HL-60 (cell line): Measurements from ENCODE around the gene DAP.

Experiments used
- GABPA ChIP-seq: IDR thresholded peaks from 2 replicates; pipeline ENCODE4 v1.6.1; 2012; ENCODE audit warnings: low read depth
- POLR2AphosphoS5 ChIP-seq: IDR thresholded peaks from 2 replicates; pipeline ENCODE4 v1.6.1; 2012; ENCODE audit warnings: low read depth
- SPI1 ChIP-seq: IDR thresholded peaks from 2 replicates; pipeline ENCODE4 v1.6.1; 2012; ENCODE audit warnings: low read depth, mild to moderate bottlenecking, borderline replicate concordance
- TF ChIP-seq, protein P1 (sequence below): IDR thresholded peaks from one replicate; pipeline ENCODE4 v1.5.1; 2011; ENCODE audit warnings: low read length, control low read depth, inconsistent platforms; ENCODE audit not compliant: insufficient read depth
- TF ChIP-seq, protein P2 (sequence below): IDR thresholded peaks from 2 replicates; pipeline ENCODE4 v1.6.1; 2012; ENCODE audit warnings: low read depth; ENCODE audit not compliant: insufficient replicate concordance

DNA sequence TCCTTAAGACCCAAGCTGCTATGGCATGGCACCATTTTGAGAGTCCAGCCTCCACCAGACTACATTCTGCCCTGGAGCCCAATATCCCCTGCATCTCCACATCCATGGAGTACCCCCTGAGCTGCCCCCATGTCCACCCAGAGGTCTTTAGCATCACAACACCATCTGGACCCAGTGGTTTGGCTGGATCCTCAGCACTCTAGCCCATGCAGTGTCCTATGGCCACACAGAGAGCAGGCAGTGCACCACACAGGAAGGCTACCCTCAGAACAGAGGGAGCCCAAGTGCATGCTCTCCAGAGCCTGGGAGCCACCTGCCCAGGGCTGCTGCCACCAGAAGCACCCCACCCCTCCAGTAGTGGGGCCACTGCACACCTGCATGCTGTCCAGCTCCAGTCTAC, 18.6 kb upstream of the DAP start:
- TF ChIP-seq, protein P1, sequence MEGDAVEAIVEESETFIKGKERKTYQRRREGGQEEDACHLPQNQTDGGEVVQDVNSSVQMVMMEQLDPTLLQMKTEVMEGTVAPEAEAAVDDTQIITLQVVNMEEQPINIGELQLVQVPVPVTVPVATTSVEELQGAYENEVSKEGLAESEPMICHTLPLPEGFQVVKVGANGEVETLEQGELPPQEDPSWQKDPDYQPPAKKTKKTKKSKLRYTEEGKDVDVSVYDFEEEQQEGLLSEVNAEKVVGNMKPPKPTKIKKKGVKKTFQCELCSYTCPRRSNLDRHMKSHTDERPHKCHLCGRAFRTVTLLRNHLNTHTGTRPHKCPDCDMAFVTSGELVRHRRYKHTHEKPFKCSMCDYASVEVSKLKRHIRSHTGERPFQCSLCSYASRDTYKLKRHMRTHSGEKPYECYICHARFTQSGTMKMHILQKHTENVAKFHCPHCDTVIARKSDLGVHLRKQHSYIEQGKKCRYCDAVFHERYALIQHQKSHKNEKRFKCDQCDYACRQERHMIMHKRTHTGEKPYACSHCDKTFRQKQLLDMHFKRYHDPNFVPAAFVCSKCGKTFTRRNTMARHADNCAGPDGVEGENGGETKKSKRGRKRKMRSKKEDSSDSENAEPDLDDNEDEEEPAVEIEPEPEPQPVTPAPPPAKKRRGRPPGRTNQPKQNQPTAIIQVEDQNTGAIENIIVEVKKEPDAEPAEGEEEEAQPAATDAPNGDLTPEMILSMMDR: no peak
- TF ChIP-seq GABPA: no peak
- no peak for TF ChIP-seq POLR2AphosphoS5
- TF ChIP-seq, protein P2, sequence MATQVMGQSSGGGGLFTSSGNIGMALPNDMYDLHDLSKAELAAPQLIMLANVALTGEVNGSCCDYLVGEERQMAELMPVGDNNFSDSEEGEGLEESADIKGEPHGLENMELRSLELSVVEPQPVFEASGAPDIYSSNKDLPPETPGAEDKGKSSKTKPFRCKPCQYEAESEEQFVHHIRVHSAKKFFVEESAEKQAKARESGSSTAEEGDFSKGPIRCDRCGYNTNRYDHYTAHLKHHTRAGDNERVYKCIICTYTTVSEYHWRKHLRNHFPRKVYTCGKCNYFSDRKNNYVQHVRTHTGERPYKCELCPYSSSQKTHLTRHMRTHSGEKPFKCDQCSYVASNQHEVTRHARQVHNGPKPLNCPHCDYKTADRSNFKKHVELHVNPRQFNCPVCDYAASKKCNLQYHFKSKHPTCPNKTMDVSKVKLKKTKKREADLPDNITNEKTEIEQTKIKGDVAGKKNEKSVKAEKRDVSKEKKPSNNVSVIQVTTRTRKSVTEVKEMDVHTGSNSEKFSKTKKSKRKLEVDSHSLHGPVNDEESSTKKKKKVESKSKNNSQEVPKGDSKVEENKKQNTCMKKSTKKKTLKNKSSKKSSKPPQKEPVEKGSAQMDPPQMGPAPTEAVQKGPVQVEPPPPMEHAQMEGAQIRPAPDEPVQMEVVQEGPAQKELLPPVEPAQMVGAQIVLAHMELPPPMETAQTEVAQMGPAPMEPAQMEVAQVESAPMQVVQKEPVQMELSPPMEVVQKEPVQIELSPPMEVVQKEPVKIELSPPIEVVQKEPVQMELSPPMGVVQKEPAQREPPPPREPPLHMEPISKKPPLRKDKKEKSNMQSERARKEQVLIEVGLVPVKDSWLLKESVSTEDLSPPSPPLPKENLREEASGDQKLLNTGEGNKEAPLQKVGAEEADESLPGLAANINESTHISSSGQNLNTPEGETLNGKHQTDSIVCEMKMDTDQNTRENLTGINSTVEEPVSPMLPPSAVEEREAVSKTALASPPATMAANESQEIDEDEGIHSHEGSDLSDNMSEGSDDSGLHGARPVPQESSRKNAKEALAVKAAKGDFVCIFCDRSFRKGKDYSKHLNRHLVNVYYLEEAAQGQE: no peak
- no peak for TF ChIP-seq SPI1
